Measurements from ENCODE around the gene TMEM156.

Gene TMEM156

DNA sequence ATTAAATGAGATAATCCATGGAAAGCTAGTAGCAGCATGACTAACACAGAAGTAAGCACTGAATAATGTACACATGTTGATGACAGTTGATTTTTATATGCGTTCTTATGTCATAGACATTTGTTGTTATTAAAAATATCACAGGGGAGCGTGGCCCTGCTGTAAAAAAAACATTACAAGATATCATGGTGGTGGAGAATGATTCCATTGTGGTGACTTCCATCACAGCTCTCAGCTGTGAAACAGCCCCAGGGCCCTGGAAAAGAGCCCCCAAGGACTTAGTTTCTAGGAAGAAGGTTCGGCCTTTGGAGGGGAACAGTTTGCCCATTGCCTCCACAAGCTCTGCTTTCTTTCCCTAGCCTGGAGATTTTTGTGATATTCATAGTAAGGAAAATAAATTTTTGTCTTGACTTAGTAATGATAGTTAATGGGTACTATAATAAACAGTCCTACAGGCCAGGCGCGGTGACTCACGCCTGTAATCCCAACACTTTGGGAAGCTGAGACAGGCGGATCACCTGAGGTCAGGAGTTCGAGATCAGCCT, 114.7 kb downstream of the TMEM156 start:
- Histone ChIP-seq H3K4me1 (ENCODE audit: low read length) (peaks cover 10% of the 10 kb centered on the region), H3K36me3 (replicated peaks; ENCODE audit: low read depth, low read length) (no peaks in the 10 kb centered on the region)
- TF ChIP-seq, protein P1, sequence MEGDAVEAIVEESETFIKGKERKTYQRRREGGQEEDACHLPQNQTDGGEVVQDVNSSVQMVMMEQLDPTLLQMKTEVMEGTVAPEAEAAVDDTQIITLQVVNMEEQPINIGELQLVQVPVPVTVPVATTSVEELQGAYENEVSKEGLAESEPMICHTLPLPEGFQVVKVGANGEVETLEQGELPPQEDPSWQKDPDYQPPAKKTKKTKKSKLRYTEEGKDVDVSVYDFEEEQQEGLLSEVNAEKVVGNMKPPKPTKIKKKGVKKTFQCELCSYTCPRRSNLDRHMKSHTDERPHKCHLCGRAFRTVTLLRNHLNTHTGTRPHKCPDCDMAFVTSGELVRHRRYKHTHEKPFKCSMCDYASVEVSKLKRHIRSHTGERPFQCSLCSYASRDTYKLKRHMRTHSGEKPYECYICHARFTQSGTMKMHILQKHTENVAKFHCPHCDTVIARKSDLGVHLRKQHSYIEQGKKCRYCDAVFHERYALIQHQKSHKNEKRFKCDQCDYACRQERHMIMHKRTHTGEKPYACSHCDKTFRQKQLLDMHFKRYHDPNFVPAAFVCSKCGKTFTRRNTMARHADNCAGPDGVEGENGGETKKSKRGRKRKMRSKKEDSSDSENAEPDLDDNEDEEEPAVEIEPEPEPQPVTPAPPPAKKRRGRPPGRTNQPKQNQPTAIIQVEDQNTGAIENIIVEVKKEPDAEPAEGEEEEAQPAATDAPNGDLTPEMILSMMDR (IDR thresholded peaks at IDR 0.05; ENCODE audit: low read depth, low read length) = no peak
- no peak for TF ChIP-seq EZH2phosphoT487 (IDR thresholded peaks at IDR 0.05; ENCODE audit: low read depth)

More for the DNA sequence above, 114.7 kb downstream of the TMEM156 start:
- Histone ChIP-seq H4K20me1 (ENCODE audit: insufficient read depth, low read length) (no peaks in the 10 kb centered on the region), H3K27me3 (ENCODE audit: low read depth, low read length) (no peaks in the 10 kb centered on the region), H3K9me3 (ENCODE audit: insufficient read depth, low read length) (no peaks in the 10 kb centered on the region), H3K9ac (ENCODE audit: low read length) (no peak overlapping the region), H3K79me2 (ENCODE audit: low read length) (no peaks in the 10 kb centered on the region), H3K4me3 (ENCODE audit: low read length) (no peak overlapping the region), H2AFZ (ENCODE audit: low read depth, low read length) (no peak overlapping the region), H3K27ac (ENCODE audit: low read length) (no peak overlapping the region), H3K4me2 (ENCODE audit: low read length) (no peak overlapping the region)
